ENCODE measurements around the gene ANTKMT. TPM values are rescaled to one million over a fixed set of nuclear protein-coding genes. Genes with fewer than 3 reads are reported as not detected.

The ANTKMT gene
- total RNA-seq, 2 donors from 2014 or later: 36.5 to 37.5 TPM

GRCh38 chr16:718922-719321, 2.0 kb upstream of the ANTKMT start:
- H3K36me3 ChIP-seq: no peaks in the 10 kb centered on the region
- H3K27me3 ChIP-seq: no peaks in the 10 kb centered on the region
- H3K4me3 ChIP-seq: no peak overlapping the region
- no peak overlapping the region for H3K27ac ChIP-seq
- H3K9me3 ChIP-seq: no peaks in the 10 kb centered on the region
- DNase-seq (ENCODE audit: low spot score): no peak
- TF ChIP-seq CTCF (IDR thresholded peaks at IDR 0.05): no peak
- H3K4me1 ChIP-seq: peaks cover 0 to 58% of the 10 kb centered on the region in 2 donors

- no peak for DNase-seq (ENCODE audit: low spot score)
- TF ChIP-seq CTCF (IDR thresholded peaks at IDR 0.05): no peak
- peak overlapping the region; percentile 65 to 83 for H3K4me3 ChIP-seq
- H3K4me1 ChIP-seq: peaks cover 0 to 49% of the 10 kb centered on the region in 2 donors
- H3K36me3 ChIP-seq: no peaks in the 10 kb centered on the region
- H3K9me3 ChIP-seq: no peaks in the 10 kb centered on the region
- H3K27ac ChIP-seq: peak overlapping the region; percentile 91 to 92
- H3K27me3 ChIP-seq: no peaks in the 10 kb centered on the region
Observed at GRCh38 chr16:719815-720446, 1.0 kb upstream of the ANTKMT start.

- TF ChIP-seq CTCF (IDR thresholded peaks at IDR 0.05): peak in 1 of 2 donors; percentile 27
- no peaks in the 10 kb centered on the region for H3K27me3 ChIP-seq
- no peak for DNase-seq (ENCODE audit: low spot score)
- H3K4me1 ChIP-seq: peaks cover 0 to 49% of the 10 kb centered on the region in 2 donors
- H3K9me3 ChIP-seq: no peaks in the 10 kb centered on the region
- peak overlapping the region; percentile 65 to 83 for H3K4me3 ChIP-seq
- no peaks in the 10 kb centered on the region for H3K36me3 ChIP-seq
- H3K27ac ChIP-seq: peak overlapping the region; percentile 91 to 92
Observed at GRCh38 chr16:720447-720989, 428 bp upstream of the ANTKMT start.

GRCh38 chr16:721765-722540, 1.0 kb downstream of the ANTKMT start:
- TF ChIP-seq CTCF (IDR thresholded peaks at IDR 0.05): no peak
- Histone ChIP-seq H3K27ac (peak overlapping the region; percentile 91 to 92), H3K36me3 (no peaks in the 10 kb centered on the region), H3K4me1 (peaks cover 0 to 43% of the 10 kb centered on the region in 2 donors), H3K9me3 (no peaks in the 10 kb centered on the region), H3K27me3 (no peaks in the 10 kb centered on the region), H3K4me3 (peak overlapping the region; percentile 65 to 83)
- no peak for DNase-seq (ENCODE audit: low spot score)

- DNase-seq (ENCODE audit: low spot score): no peak
- H3K4me3 ChIP-seq: no peak overlapping the region
- no peak for TF ChIP-seq CTCF (IDR thresholded peaks at IDR 0.05)
- H3K4me1 ChIP-seq: peaks cover 0 to 50% of the 10 kb centered on the region in 2 donors
- no peaks in the 10 kb centered on the region for H3K27me3 ChIP-seq
- H3K36me3 ChIP-seq: no peaks in the 10 kb centered on the region
- H3K9me3 ChIP-seq: no peaks in the 10 kb centered on the region
- no peak overlapping the region for H3K27ac ChIP-seq
Observed at GRCh38 chr16:722835-723633, 2.1 kb downstream of the ANTKMT start.

All from right atrium auricular region (tissue), 2 donors.